GM21529 (cell line): Measurements from ENCODE around the gene KLF9.

Experiments
- ATAC-seq: cut with Tn5 transposase; IDR thresholded peaks from one replicate; pipeline ENCODE4 v1.9.1; 2021; ENCODE audit not compliant: unreplicated experiment

KLF9 gene

DNA sequence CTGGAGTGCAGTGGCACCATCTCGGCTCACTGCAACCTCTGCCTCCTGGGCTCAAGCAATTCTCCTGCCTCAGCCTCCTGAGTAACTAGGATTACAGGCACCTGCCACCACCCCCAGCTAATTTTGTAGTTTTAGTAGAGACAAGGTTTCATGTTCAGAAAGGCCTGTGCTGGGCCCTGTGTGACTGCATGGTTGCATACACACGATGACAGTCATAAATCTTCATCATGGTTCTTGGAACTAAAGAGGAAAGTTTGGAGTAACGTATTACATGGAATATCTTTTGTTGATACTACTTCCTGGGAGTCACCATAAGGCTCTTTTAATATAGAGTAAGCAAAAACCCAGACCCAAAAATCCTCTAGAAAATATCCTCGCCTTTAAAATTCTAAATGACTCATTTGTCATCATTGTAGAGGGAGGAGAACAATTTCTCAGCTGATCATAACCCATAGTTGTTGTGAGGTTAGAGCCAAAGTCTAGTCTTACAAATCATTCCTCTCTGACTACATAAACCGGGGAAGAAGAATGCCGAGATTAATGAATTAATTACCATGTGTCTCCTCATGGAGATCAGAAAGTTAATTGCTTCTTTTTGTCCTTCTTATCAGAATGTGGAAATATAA, 47.0 kb downstream of the KLF9 start:
- no peak for ATAC-seq

DNA sequence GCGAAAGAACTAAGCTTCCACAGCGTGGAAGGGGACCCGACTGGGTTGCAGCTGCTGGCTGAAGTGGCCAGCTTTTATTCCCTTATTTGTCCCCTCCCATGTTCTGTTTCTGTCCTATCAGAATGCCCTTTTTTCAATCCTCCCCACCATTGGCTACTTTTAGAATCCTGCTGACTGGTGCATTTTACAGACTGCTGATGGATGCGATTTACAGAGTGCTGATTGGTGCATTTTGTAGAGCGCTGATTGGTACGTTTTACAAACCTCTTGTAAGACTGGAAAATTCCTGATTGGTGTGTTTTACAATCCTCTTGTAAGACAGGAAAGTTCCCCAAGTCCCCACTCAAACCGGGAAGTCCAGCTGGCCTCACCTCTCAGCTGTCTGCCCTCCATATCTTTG, 50.7 kb downstream of the KLF9 start:
- no peak for ATAC-seq

DNA sequence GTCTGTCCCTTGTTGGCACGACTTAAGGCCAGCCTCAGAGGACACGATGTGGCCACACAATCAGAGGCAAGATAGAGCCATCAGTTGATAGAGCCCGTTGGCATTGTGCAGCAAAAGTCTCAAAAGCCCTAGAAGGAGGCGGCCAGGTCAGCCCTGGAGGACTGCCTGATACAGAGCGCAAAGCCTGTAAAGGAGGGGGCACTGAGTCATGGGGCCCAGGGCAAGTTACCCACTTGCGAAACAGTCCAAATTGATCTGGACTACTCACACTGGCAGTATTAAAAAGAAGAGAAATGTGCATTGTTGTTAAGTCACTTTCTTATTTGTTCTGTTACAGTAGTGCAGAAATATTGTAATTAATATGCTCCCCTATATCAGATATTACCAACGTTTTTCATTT, 51.5 kb downstream of the KLF9 start:
- no peak for ATAC-seq

DNA sequence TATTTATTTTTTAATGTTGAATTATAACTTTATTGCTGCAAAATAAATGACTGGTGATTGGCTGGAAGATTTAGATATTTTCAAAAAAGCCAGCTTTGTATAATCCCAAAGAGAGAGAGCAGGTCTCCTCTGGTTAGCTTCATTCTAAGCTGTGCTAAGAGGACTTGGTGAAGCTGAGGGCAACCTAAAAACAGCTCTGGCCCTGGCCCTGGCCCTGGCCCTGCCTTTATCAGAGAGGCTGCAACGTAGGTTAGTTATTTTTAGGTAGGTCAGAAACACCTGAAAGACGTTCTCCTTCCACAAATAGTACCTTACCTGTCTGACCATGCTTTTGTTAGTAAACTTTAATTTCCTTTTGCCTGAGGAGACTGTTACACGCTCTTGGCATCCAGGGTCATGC, 58.7 kb downstream of the KLF9 start:
- ATAC-seq: no peak

DNA sequence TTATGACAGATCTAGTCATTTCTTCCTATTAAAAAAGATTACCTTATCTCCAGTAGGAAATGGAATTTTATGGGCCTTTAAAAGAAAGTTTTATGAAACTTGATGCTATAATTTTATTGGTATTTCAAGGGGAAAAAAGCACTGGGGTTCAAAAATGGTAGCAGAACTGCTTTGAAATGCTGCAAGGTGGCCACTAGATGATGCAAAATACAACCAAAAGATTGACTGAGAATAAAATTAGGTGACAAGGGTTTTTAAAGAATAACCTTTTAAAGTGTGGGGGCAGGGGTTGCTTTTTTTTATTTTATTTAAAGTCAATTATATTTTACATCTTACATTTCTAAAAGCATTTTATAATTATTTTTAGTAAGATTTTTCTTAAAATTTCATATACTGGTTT, 61.7 kb downstream of the KLF9 start:
- no peak for ATAC-seq

DNA sequence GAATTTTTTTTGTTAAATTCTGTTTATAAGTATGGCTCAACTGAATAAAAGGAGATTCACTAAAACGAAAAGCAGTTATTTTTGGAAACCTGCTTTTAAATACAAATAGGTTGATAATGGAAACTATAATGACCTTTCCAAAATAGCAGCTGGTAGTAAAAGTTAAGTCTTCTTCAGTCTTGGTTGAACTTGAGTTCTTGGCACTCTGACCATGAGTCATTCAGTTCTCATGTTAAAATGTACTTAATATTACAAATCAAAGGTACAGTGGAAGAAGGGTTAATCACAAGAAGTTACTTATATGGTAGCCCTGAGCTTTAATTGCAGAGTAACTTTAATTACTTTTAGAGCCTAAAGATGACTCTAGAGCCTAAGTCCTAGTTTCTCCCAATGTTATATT, 62.1 kb downstream of the KLF9 start:
- ATAC-seq: no peak

DNA sequence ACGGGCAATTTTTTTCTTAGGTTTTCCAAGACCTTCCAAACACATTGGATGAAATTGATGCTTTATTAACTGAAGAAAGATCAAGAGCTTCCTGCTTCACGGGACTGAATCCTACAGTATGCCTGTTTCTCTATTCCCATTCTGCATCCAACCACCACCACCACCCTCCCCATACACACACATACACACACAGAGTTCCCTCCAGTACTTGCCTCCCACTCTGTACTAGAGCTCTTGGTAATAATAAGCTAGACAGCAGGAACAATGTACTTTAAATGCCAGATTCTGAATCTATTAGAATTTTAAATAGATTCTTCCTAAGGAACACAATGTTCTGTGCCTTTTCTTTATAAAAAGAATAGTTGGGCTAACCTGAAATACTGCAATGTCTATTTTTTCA, 67.4 kb downstream of the KLF9 start:
- no peak for ATAC-seq

DNA sequence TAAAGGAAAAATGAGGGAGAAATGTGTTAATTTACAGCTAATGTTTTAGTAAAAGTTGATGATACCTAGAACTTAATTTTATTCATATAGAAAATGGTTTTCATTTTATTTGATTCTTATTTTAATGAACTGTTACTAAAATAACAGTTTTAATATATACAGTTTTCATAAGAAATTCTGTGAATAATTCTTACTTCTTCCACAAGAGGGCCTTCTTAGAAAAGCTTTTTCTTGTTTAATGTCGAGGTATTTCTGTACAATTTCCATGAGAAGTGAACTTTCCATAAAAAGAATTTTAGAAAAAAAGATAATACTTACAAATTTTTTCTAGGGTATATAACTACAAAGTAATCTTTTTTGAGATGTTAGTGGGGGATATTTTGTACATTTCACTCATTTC, 73.9 kb downstream of the KLF9 start:
- ATAC-seq: no peak
